Keratinocyte (primary cell): Measurements from ENCODE around the gene SDK1.

Source experiments
- EZH2 ChIP-seq: IDR thresholded peaks from one replicate; pipeline ENCODE4 v1.6.1; 2012; ENCODE audit warnings: inconsistent platforms, mild to moderate bottlenecking, low read length, moderate library complexity
- TF ChIP-seq, protein P1 (sequence below), 3 experiments: IDR thresholded peaks in 1 of 3; conservative IDR thresholded peaks in 1 of 3; optimal IDR thresholded peaks in 1 of 3; 2 replicates in 2 of 3; 3 replicates in 1 of 3; pipeline versions ENCODE3 to v1.5.1; 2011; ENCODE audit warnings: low read length in 3 of 3, mild to moderate bottlenecking in 3 of 3, moderate library complexity in 2 of 3, control low read depth in 1 of 3, inconsistent platforms in 1 of 3; ENCODE audit not compliant: insufficient read depth in 2 of 3; ENCODE audit errors: extremely low read depth in 1 of 3

- TF ChIP-seq, protein P1, sequence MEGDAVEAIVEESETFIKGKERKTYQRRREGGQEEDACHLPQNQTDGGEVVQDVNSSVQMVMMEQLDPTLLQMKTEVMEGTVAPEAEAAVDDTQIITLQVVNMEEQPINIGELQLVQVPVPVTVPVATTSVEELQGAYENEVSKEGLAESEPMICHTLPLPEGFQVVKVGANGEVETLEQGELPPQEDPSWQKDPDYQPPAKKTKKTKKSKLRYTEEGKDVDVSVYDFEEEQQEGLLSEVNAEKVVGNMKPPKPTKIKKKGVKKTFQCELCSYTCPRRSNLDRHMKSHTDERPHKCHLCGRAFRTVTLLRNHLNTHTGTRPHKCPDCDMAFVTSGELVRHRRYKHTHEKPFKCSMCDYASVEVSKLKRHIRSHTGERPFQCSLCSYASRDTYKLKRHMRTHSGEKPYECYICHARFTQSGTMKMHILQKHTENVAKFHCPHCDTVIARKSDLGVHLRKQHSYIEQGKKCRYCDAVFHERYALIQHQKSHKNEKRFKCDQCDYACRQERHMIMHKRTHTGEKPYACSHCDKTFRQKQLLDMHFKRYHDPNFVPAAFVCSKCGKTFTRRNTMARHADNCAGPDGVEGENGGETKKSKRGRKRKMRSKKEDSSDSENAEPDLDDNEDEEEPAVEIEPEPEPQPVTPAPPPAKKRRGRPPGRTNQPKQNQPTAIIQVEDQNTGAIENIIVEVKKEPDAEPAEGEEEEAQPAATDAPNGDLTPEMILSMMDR (optimal IDR thresholded peaks at IDR 0.05 in 1 of 3, IDR thresholded peaks at IDR 0.05 in 1 of 3, conservative IDR thresholded peaks at IDR 0.05 in 1 of 3; ENCODE audit: extremely low read depth in 1 of 3, insufficient read depth in 2 of 3, low read length in 3 of 3) = no peak
- TF ChIP-seq EZH2 = no peak
Observed at GRCh38 chr7:3501671-3502070, 200.6 kb downstream of the SDK1 start.
